Measurements from ENCODE around the gene LARP4.
A peak's percentile ranks its signal among the peaks of the same experiment; 100 is the strongest.

LARP4 gene

DNA sequence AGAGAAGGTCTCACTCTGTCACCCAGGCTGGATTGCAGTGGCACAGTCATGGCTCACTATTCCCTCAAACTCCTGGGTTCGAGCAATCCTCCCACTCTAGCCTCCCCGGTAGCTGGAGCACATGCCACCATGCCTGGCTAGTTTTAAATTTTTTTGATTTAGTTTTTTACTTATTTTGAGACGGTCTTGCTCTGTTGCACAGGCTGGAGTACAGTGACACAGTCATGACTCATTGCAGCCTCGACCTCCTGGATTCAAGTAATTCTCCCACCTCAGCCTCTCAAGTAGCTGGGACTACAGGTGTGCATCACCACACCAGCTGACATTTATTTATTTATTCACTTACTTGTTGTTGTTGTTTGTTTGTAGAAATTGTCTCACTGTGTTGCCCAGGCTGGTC, 81.9 kb downstream of the LARP4 start:
- TF ChIP-seq POLR2AphosphoS5 (IDR thresholded peaks at IDR 0.05; ENCODE audit: low read depth, low read length) (no peak), FOXP2 (optimal IDR thresholded peaks at IDR 0.05; ENCODE audit: borderline replicate concordance, extremely low read depth, extremely low read length, insufficient read depth) (no peak), TAF1 (IDR thresholded peaks at IDR 0.05; ENCODE audit: borderline replicate concordance, insufficient read depth, low read length) (no peak), SIN3A (IDR thresholded peaks at IDR 0.05; ENCODE audit: borderline replicate concordance, insufficient read depth, low read length) (no peak)
- TF ChIP-seq, protein P1, sequence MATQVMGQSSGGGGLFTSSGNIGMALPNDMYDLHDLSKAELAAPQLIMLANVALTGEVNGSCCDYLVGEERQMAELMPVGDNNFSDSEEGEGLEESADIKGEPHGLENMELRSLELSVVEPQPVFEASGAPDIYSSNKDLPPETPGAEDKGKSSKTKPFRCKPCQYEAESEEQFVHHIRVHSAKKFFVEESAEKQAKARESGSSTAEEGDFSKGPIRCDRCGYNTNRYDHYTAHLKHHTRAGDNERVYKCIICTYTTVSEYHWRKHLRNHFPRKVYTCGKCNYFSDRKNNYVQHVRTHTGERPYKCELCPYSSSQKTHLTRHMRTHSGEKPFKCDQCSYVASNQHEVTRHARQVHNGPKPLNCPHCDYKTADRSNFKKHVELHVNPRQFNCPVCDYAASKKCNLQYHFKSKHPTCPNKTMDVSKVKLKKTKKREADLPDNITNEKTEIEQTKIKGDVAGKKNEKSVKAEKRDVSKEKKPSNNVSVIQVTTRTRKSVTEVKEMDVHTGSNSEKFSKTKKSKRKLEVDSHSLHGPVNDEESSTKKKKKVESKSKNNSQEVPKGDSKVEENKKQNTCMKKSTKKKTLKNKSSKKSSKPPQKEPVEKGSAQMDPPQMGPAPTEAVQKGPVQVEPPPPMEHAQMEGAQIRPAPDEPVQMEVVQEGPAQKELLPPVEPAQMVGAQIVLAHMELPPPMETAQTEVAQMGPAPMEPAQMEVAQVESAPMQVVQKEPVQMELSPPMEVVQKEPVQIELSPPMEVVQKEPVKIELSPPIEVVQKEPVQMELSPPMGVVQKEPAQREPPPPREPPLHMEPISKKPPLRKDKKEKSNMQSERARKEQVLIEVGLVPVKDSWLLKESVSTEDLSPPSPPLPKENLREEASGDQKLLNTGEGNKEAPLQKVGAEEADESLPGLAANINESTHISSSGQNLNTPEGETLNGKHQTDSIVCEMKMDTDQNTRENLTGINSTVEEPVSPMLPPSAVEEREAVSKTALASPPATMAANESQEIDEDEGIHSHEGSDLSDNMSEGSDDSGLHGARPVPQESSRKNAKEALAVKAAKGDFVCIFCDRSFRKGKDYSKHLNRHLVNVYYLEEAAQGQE (IDR thresholded peaks at IDR 0.05; ENCODE audit: insufficient read depth in 1 of 2, low read depth in 2 of 2, low read length in 2 of 2): no peak

DNA sequence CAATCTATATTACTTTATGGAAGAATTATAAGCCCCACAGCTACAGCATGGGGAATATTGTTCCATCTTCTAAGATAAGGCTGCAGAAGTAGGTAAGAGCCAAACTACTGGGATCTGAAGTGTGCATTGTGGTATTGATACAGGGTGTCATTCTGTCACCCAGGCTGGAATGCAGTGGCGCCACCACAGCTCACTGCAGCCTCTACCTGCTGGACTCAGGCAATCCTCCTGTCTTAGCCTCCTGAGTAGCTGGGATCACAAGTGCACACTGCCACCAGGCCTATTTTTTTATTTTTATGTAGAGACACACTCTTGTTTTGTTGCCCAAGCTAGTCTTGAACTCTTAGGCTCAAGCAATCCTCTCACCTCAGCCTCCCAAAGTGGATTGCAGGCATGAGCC, 82.8 kb downstream of the LARP4 start:
- peak; percentile 36; the same call in 1 of the 2 replicates for TF ChIP-seq POLR2AphosphoS5 (IDR thresholded peaks at IDR 0.05; ENCODE audit: low read depth, low read length)
- TF ChIP-seq FOXP2 (optimal IDR thresholded peaks at IDR 0.05; ENCODE audit: borderline replicate concordance, extremely low read depth, extremely low read length, insufficient read depth): no peak

DNA sequence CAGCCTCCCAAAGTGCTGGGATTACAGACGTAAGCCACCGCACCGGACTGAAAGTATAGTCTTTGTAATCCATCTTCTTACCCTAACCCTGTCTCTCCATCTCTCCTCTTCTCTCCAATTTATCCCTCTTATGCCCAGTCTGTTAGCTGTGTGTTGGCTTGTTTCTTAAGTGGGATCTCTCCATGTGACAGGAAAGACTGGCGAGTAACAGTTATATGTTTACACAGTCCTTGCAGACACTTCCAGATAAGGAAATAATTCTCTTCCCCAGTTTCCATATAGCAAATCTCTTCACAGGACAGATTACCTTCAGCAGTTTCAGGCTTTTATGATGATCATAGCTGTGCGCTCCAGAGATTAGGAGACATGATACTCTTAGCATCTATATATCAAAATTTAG, 88.1 kb downstream of the LARP4 start:
- no peak for TF ChIP-seq TAF1 (IDR thresholded peaks at IDR 0.05; ENCODE audit: borderline replicate concordance, insufficient read depth, low read length)
- TF ChIP-seq POLR2AphosphoS5 (IDR thresholded peaks at IDR 0.05; ENCODE audit: low read depth, low read length): no peak
- TF ChIP-seq FOXP2 (optimal IDR thresholded peaks at IDR 0.05; ENCODE audit: borderline replicate concordance, extremely low read depth, extremely low read length, insufficient read depth): no peak

DNA sequence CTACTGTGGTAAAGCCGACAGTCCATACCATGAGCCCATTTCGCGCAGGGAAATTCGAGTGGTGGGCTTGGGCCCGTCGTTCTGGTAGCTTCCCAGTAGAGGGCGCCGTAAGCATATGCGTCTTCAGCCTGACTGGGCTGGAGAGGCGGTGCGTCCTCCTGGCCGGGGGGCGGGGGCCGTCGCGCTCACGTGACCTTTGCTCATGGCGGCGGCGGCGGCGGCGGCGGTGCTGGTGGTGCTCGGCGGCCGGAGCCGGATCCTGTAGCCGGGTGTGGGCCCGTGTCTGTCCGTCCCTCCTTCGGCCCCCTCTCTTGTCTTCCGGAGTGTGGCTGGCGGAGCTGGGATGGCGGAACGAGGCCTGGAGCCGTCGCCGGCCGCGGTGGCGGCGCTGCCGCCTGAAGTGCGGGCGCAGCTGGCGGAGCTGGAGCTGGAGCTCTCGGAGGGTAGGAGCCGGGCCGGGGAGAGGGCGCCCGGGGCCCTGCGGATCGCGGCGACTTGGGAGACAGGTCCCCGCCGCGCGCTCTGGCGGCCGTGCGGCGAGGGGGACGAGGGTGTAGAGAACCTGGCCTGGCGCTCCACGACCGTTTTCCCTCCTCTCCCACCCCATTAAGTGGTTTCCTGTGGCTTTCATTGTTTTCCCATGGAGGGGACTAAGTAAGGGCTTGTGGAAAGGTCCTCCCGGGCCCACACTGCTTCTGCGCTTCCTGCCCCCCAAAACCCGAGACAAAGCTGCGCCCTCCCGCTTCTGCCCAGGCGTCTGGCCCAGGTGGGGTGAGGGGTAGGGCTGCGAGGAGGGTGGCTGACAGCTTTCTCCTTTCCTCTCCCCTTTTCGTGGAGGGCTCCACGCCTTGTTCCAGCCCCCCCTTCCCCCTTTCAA, 104.4 kb downstream of the LARP4 start, which contains the start of gene DIP2B:
Gene DIP2B (plus strand): TSS at position 188 of the 877 bp plus-strand sequence. CDS start 156 bp downstream, at position 344.
- TF ChIP-seq TAF1 (IDR thresholded peaks at IDR 0.05; ENCODE audit: borderline replicate concordance, insufficient read depth, low read length): peak; percentile 66; the same call in 1 of the 2 replicates
- TF ChIP-seq, protein P1 (IDR thresholded peaks at IDR 0.05; ENCODE audit: insufficient read depth in 1 of 2, low read depth in 2 of 2, low read length in 2 of 2): no peak
- no peak; the same call in 1 of the 2 replicates for TF ChIP-seq SIN3A (IDR thresholded peaks at IDR 0.05; ENCODE audit: borderline replicate concordance, insufficient read depth, low read length)
- no peak for TF ChIP-seq POLR2AphosphoS5 (IDR thresholded peaks at IDR 0.05; ENCODE audit: low read depth, low read length)
- peak; percentile 86 for TF ChIP-seq FOXP2 (optimal IDR thresholded peaks at IDR 0.05; ENCODE audit: borderline replicate concordance, extremely low read depth, extremely low read length, insufficient read depth)

DNA sequence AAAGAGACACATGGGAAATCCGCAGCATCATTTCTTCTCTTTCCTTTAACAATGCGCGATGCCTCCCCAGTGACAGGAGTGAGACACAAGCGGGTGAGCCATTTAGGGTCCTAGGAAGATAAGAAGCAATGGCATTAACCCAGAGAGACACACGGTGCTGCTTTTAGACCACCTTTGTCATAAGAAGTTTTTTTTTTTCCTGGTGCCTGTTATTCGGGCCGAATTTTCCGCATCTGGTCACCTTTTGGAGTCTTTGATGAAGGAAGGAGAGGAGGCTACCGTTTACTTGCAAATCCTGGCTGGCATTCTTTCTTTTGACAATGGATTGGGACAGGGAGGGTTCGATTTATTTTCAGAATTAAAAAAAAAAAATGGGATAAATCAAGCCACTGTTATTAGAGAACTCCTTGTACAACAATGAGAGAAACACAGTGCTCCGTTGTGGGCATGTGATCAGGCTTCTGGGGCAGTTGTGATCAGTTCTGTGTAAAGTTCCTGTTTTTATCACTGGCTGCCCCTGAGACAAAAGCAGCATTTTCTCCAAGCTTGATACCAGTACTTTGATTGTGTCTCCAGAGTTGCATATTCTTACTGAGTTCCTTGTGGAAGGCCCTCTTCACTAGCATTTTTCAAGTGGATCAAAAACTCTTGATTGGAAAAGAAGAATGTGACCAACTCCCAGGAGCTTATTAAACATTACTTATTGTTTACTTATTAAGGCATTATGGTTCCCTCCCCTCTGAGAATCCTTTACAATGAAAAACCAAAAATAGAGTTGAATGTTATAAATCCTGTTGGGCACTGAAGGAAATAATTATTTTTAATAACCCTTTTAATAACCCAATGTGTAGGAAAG, 105.2 kb downstream of the LARP4 start:
- TF ChIP-seq, protein P1 (IDR thresholded peaks at IDR 0.05; ENCODE audit: insufficient read depth in 1 of 2, low read depth in 2 of 2, low read length in 2 of 2): no peak
- TF ChIP-seq FOXP2 (optimal IDR thresholded peaks at IDR 0.05; ENCODE audit: borderline replicate concordance, extremely low read depth, extremely low read length, insufficient read depth): no peak
- TF ChIP-seq TAF1 (IDR thresholded peaks at IDR 0.05; ENCODE audit: borderline replicate concordance, insufficient read depth, low read length): no peak
- TF ChIP-seq SIN3A (IDR thresholded peaks at IDR 0.05; ENCODE audit: borderline replicate concordance, insufficient read depth, low read length): no peak
- TF ChIP-seq POLR2AphosphoS5 (IDR thresholded peaks at IDR 0.05; ENCODE audit: low read depth, low read length): no peak
